HepG2 (cell line): ENCODE results near the gene DNAJC30. TPM values are rescaled to one million over a fixed set of nuclear protein-coding genes. Genes with fewer than 3 reads are reported as not detected.
A peak's percentile ranks its signal among the peaks of the same experiment; 100 is the strongest.

ENCODE experiments used
- CBX5 ChIP-seq: sonication (generic); formaldehyde crosslinking; IDR thresholded peaks from 2 replicates; pipeline ENCODE4 v1.4.0; 2020; ENCODE audit warnings: missing genetic modification reagents, borderline replicate concordance
- GTF3A ChIP-seq: sonication (generic); formaldehyde crosslinking; conservative IDR thresholded peaks from 2 replicates; pipeline ENCODE4 v1.4.0; 2020; ENCODE audit warnings: mild to moderate bottlenecking, missing genetic modification reagents
- MAFF ChIP-seq: IDR thresholded peaks from 2 replicates; pipeline ENCODE4 v1.6.1; 2011; ENCODE audit warnings: low read depth, low read length, improper control_type of control experiment
- PHF21A ChIP-seq: sonication (generic); formaldehyde crosslinking; IDR thresholded peaks from 2 replicates; pipeline ENCODE4 v1.5.0; 2020; ENCODE audit warnings: mild to moderate bottlenecking, missing genetic modification reagents
- RCOR2 ChIP-seq: IDR thresholded peaks from 2 replicates; pipeline ENCODE4 v1.6.1; 2016; ENCODE audit warnings: missing biosample characterization, missing genetic modification reagents
- RELA ChIP-seq: sonication (generic); formaldehyde crosslinking; IDR thresholded peaks from 2 replicates; pipeline ENCODE4 v1.4.0; 2020; ENCODE audit warnings: missing genetic modification reagents
- ZBTB21 ChIP-seq: sonication (generic); formaldehyde crosslinking; IDR thresholded peaks from 2 replicates; pipeline ENCODE4 v1.4.0; 2020; ENCODE audit warnings: missing genetic modification reagents
- ZNF788 ChIP-seq: sonication (generic); formaldehyde crosslinking; IDR thresholded peaks from 2 replicates; pipeline ENCODE4 v1.5.0; 2020; ENCODE audit warnings: mild to moderate bottlenecking, missing genetic modification reagents, borderline replicate concordance
- ZSCAN21 ChIP-seq: sonication (generic); formaldehyde crosslinking; IDR thresholded peaks from 2 replicates; pipeline ENCODE4 v1.8.0; 2022; ENCODE audit warnings: mild to moderate bottlenecking, missing genetic modification reagents, moderate library complexity, borderline replicate concordance
- polyA plus RNA-seq, 8 experiments: library from polyadenylated mRNA; depleted of rRNA in 3 of 8; stranded (reverse) in 7 of 8; unstranded in 1 of 8; fragments of >200 nt; fragmentation: Illumina TruSeq in 4 of 8; extraction: Trizol in 4 of 8; gene quantifications; 2 replicates each; pipeline versions ENCODE4 v1.2.1 to v1.2.3, GENCODE V29; 2011 to 2016; ENCODE audit warnings: low read depth in 4 of 8, missing spikeins in 1 of 8, mixed read lengths in 1 of 8; ENCODE audit not compliant: insufficient read depth in 1 of 8
- total RNA-seq, 5 experiments: library from RNA; depleted of rRNA; stranded (reverse); fragments of >200 nt; fragmentation: Illumina TruSeq; extraction: Trizol; gene quantifications; 2 replicates each; pipeline ENCODE4 v1.2.3, GENCODE V29; 2016; ENCODE audit warnings: low read depth in 1 of 5
- TF ChIP-seq, protein P1 (sequence below): IDR thresholded peaks from 2 replicates; pipeline ENCODE4 v1.4.0; 2020; ENCODE audit warnings: mild to moderate bottlenecking, missing genetic modification reagents
- TF ChIP-seq, protein P2 (sequence below): sonication (generic); formaldehyde crosslinking; IDR thresholded peaks from 2 replicates; pipeline ENCODE4 v1.4.0; 2020; ENCODE audit warnings: mild to moderate bottlenecking, missing genetic modification reagents
- TF ChIP-seq, protein P3 (sequence below): sonication (generic); formaldehyde crosslinking; IDR thresholded peaks from 2 replicates; pipeline ENCODE4 v1.8.0; 2022; ENCODE audit warnings: mild to moderate bottlenecking, missing genetic modification reagents
- TF ChIP-seq, protein P4 (sequence below): sonication (generic); formaldehyde crosslinking; IDR thresholded peaks from 2 replicates; pipeline ENCODE4 v1.4.0; 2020; ENCODE audit warnings: missing genetic modification reagents
- TF ChIP-seq, protein P5 (sequence below): sonication (generic); formaldehyde crosslinking; IDR thresholded peaks from 2 replicates; pipeline ENCODE4 v1.8.0; 2022; ENCODE audit warnings: mild to moderate bottlenecking, missing genetic modification reagents, borderline replicate concordance
- TF ChIP-seq, protein P6 (sequence below): sonication (generic); formaldehyde crosslinking; IDR thresholded peaks from 2 replicates; pipeline ENCODE4 v1.5.1; 2020; ENCODE audit warnings: missing genetic modification reagents, mild to moderate bottlenecking, borderline replicate concordance

Gene DNAJC30
- total and polyA plus RNA-seq, 2 of the 13 experiments (the other 11 are each of a cell fraction or from before 2014, with no cell fraction given): 3.3 to 3.8 TPM

DNA sequence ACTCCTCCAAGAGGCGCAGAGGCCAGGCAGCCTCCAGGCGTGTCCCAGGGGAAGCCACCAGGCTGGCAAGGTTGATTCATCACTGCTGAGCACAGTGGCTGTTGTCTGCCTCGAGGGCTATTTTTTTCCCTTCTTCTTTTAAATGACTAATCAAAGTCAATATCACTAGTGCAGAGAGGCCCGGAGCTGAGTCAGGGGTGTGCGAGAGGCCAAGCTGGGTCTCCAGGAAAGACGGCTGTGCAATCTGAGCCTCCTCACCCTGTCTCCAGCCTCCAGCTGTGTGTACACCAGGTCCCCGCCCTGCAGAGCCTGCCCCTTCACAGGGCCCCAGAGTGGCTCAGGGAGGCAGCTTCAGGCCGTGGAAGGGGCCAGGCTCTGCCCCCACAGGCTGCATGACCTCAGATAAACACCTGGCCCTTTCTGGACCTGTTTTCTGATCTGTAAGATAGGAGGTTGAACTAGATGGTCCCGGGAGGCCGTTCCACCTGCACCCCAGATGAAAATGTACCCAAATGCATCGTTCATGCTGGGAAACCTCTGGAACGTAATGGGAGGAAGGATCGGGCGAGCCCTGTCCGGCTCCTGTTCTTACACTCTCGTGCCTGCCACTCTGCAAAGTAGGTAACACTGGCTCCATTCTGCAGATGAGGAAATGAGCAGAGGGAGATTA, 32.5 kb upstream of the DNAJC30 start (continued):
- TF ChIP-seq, protein P1, sequence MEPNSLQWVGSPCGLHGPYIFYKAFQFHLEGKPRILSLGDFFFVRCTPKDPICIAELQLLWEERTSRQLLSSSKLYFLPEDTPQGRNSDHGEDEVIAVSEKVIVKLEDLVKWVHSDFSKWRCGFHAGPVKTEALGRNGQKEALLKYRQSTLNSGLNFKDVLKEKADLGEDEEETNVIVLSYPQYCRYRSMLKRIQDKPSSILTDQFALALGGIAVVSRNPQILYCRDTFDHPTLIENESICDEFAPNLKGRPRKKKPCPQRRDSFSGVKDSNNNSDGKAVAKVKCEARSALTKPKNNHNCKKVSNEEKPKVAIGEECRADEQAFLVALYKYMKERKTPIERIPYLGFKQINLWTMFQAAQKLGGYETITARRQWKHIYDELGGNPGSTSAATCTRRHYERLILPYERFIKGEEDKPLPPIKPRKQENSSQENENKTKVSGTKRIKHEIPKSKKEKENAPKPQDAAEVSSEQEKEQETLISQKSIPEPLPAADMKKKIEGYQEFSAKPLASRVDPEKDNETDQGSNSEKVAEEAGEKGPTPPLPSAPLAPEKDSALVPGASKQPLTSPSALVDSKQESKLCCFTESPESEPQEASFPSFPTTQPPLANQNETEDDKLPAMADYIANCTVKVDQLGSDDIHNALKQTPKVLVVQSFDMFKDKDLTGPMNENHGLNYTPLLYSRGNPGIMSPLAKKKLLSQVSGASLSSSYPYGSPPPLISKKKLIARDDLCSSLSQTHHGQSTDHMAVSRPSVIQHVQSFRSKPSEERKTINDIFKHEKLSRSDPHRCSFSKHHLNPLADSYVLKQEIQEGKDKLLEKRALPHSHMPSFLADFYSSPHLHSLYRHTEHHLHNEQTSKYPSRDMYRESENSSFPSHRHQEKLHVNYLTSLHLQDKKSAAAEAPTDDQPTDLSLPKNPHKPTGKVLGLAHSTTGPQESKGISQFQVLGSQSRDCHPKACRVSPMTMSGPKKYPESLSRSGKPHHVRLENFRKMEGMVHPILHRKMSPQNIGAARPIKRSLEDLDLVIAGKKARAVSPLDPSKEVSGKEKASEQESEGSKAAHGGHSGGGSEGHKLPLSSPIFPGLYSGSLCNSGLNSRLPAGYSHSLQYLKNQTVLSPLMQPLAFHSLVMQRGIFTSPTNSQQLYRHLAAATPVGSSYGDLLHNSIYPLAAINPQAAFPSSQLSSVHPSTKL: peak; percentile 88
- TF ChIP-seq, protein P2, sequence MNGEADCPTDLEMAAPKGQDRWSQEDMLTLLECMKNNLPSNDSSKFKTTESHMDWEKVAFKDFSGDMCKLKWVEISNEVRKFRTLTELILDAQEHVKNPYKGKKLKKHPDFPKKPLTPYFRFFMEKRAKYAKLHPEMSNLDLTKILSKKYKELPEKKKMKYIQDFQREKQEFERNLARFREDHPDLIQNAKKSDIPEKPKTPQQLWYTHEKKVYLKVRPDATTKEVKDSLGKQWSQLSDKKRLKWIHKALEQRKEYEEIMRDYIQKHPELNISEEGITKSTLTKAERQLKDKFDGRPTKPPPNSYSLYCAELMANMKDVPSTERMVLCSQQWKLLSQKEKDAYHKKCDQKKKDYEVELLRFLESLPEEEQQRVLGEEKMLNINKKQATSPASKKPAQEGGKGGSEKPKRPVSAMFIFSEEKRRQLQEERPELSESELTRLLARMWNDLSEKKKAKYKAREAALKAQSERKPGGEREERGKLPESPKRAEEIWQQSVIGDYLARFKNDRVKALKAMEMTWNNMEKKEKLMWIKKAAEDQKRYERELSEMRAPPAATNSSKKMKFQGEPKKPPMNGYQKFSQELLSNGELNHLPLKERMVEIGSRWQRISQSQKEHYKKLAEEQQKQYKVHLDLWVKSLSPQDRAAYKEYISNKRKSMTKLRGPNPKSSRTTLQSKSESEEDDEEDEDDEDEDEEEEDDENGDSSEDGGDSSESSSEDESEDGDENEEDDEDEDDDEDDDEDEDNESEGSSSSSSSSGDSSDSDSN (CRISPR knock-in tag): peak; percentile 69
- TF ChIP-seq ZSCAN21 (CRISPR knock-in tag): 0 out of 2 replicates have a peak, but pooled peaks have one; percentile 50
- 0 out of 2 replicates have a peak, but pooled peaks have one; percentile 60 for TF ChIP-seq RCOR2
- TF ChIP-seq, protein P3, sequence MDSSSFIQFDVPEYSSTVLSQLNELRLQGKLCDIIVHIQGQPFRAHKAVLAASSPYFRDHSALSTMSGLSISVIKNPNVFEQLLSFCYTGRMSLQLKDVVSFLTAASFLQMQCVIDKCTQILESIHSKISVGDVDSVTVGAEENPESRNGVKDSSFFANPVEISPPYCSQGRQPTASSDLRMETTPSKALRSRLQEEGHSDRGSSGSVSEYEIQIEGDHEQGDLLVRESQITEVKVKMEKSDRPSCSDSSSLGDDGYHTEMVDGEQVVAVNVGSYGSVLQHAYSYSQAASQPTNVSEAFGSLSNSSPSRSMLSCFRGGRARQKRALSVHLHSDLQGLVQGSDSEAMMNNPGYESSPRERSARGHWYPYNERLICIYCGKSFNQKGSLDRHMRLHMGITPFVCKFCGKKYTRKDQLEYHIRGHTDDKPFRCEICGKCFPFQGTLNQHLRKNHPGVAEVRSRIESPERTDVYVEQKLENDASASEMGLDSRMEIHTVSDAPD: no peak
- TF ChIP-seq PHF21A (CRISPR knock-in tag): peak; percentile 72; the same call in 1 of the 2 replicates
- no peak for TF ChIP-seq GTF3A (CRISPR knock-in tag)
- peak; percentile 60; the same call in 1 of the 2 replicates for TF ChIP-seq ZNF788 (CRISPR knock-in tag)
- TF ChIP-seq, protein P4, sequence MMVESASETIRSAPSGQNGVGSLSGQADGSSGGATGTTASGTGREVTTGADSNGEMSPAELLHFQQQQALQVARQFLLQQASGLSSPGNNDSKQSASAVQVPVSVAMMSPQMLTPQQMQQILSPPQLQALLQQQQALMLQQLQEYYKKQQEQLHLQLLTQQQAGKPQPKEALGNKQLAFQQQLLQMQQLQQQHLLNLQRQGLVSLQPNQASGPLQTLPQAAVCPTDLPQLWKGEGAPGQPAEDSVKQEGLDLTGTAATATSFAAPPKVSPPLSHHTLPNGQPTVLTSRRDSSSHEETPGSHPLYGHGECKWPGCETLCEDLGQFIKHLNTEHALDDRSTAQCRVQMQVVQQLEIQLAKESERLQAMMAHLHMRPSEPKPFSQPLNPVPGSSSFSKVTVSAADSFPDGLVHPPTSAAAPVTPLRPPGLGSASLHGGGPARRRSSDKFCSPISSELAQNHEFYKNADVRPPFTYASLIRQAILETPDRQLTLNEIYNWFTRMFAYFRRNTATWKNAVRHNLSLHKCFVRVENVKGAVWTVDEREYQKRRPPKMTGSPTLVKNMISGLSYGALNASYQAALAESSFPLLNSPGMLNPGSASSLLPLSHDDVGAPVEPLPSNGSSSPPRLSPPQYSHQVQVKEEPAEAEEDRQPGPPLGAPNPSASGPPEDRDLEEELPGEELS (CRISPR knock-in tag): peak; percentile 46
- no peak for TF ChIP-seq RELA (CRISPR knock-in tag)
- TF ChIP-seq MAFF: peak; percentile 71
- TF ChIP-seq, protein P5, sequence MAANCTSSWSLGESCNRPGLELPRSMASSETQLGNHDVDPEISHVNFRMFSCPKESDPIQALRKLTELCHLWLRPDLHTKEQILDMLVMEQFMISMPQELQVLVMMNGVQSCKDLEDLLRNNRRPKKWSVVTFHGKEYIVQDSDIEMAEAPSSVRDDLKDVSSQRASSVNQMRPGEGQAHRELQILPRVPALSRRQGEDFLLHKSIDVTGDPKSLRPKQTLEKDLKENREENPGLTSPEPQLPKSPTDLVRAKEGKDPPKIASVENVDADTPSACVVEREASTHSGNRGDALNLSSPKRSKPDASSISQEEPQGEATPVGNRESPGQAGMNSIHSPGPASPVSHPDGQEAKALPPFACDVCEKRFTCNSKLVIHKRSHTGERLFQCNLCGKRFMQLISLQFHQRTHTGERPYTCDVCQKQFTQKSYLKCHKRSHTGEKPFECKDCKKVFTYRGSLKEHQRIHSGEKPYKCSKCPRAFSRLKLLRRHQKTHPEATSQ (CRISPR knock-in tag): no peak
- TF ChIP-seq ZBTB21 (CRISPR knock-in tag): peak; percentile 45; the same call in 1 of the 2 replicates
- TF ChIP-seq, protein P6, sequence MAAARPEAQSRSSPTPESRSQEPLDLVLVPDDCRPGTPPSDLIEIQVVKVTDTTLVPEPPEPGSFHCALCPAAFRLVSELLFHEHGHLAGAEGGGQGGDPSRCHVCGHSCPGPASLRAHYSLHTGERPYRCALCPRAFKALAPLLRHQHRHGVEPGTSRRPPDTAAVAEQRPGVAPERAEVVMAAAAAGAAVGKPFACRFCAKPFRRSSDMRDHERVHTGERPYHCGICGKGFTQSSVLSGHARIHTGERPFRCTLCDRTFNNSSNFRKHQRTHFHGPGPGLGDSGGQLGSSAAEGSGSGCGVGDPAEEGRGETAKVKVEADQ (CRISPR knock-in tag): no peak
- peak; percentile 43; the same call in 1 of the 2 replicates for TF ChIP-seq CBX5 (CRISPR knock-in tag)
